IMR-90 (cell line): Measurements from ENCODE around the gene SPAG5. TPM values are rescaled to one million over a fixed set of nuclear protein-coding genes. Genes with fewer than 3 reads are reported as not detected.

Source experiments
- ATAC-seq: fragments of 200-7000 bp; cut with Tn5 transposase; 2 replicates; pipeline ENCODE4 v1.9.1; 2020; ENCODE audit warnings: low read depth, mild to moderate bottlenecking, moderate library complexity
- BruUV-seq: library from RNA; stranded (reverse); fragments of 400-500 nt; replicated peaks from 2 replicates; lab custom pipeline; 2021; lab: Mats Ljungman, UMichigan
- CTCF ChIA-PET: fragments of 300-600 bp; formaldehyde crosslinking; extraction: SDS; loops from one replicate; lab custom pipeline; 2021; ENCODE audit warnings: antibody characterized with exemption; lab: Yijun Ruan, JAX
- POLR2A ChIA-PET: fragments of 300-600 bp; sonication (Branson Sonifier 250); formaldehyde crosslinking; loops from one replicate; lab custom pipeline; 2022; ENCODE audit warnings: antibody characterized with exemption; ENCODE audit not compliant: unreplicated experiment; lab: Charles Lee
- DNase-seq: peaks from one replicate; pipeline ENCODE4 v3.0.0; 2013
- H2AFZ ChIP-seq: replicated peaks from 2 replicates; pipeline ENCODE3; 2013; ENCODE audit warnings: low read length, mild to moderate bottlenecking; ENCODE audit not compliant: poor library complexity
- H2AK5ac ChIP-seq: 2 replicates; pipeline ENCODE4 v1.6.1; 2013; ENCODE audit warnings: low read depth, low read length, inconsistent platforms
- H2AK9ac ChIP-seq: replicated peaks from 2 replicates; pipeline ENCODE3; 2013; ENCODE audit warnings: mild to moderate bottlenecking, low read depth, low read length, moderate library complexity; ENCODE audit not compliant: poor library complexity
- H2BK120ac ChIP-seq: 2 replicates; pipeline ENCODE4 v1.6.1; 2013; ENCODE audit warnings: low read depth, low read length, inconsistent platforms
- H2BK15ac ChIP-seq: 3 replicates; pipeline ENCODE4 v1.6.1; 2013; ENCODE audit warnings: low read depth, low read length, inconsistent platforms
- H2BK20ac ChIP-seq: 2 replicates; pipeline ENCODE4 v1.6.1; 2013; ENCODE audit warnings: low read depth, mild to moderate bottlenecking, inconsistent platforms, low read length, moderate library complexity
- H2BK5ac ChIP-seq: 2 replicates; pipeline ENCODE4 v1.6.1; 2013; ENCODE audit warnings: mild to moderate bottlenecking, low read depth, low read length, inconsistent platforms; ENCODE audit not compliant: poor library complexity, severe bottlenecking
- H3K14ac ChIP-seq: replicated peaks from 2 replicates; pipeline ENCODE4 v1.6.1; 2013; ENCODE audit warnings: low read depth, low read length, inconsistent platforms
- H3K18ac ChIP-seq: 2 replicates; pipeline ENCODE4 v1.6.1; 2013; ENCODE audit warnings: low read depth, low read length, control low read depth
- H3K23ac ChIP-seq: 2 replicates; pipeline ENCODE4 v1.6.1; 2013; ENCODE audit warnings: low read depth, low read length, inconsistent platforms
- H3K27ac ChIP-seq: 2 replicates; pipeline ENCODE4 v1.5.1; 2013; ENCODE audit warnings: mild to moderate bottlenecking, control low read depth, low read length; ENCODE audit not compliant: insufficient read depth
- H3K27me3 ChIP-seq: 2 replicates; pipeline ENCODE4 v1.6.1; 2013; ENCODE audit warnings: low read length; ENCODE audit not compliant: control insufficient read depth, insufficient read depth
- H3K36me3 ChIP-seq: 2 replicates; pipeline ENCODE4 v1.6.1; 2013; ENCODE audit warnings: low read length, mixed read lengths; ENCODE audit not compliant: control insufficient read depth, insufficient read depth
- H3K4ac ChIP-seq: 2 replicates; pipeline ENCODE4 v1.6.1; 2013; ENCODE audit warnings: low read depth, low read length, inconsistent platforms
- H3K4me1 ChIP-seq: 2 replicates; pipeline ENCODE4 v1.6.1; 2013; ENCODE audit warnings: low read length, mixed read lengths; ENCODE audit not compliant: control insufficient read depth, insufficient read depth
- H3K4me2 ChIP-seq: 2 replicates; pipeline ENCODE4 v1.6.1; 2013; ENCODE audit warnings: low read depth, mild to moderate bottlenecking, control low read depth, low read length, moderate library complexity
- H3K4me3 ChIP-seq: 2 replicates; pipeline ENCODE4 v1.5.1; 2013; ENCODE audit warnings: low read depth, mild to moderate bottlenecking, control low read depth, low read length, moderate library complexity; ENCODE audit not compliant: insufficient read depth
- H3K56ac ChIP-seq: 2 replicates; pipeline ENCODE4 v1.6.1; 2013; ENCODE audit warnings: low read length, inconsistent platforms; ENCODE audit not compliant: insufficient read depth; ENCODE audit errors: extremely low read depth
- H3K79me1 ChIP-seq, 2 experiments: 2 replicates each; pipeline ENCODE4 v1.6.1; 2013; ENCODE audit warnings: low read length in 2 of 2, inconsistent platforms in 1 of 2, low read depth in 1 of 2
- H3K9ac ChIP-seq: 2 replicates; pipeline ENCODE4 v1.6.1; 2013; ENCODE audit warnings: low read depth, low read length, control low read depth
- H3K9me1 ChIP-seq: 2 replicates; pipeline ENCODE4 v1.6.1; 2013; ENCODE audit warnings: low read length, inconsistent platforms; ENCODE audit not compliant: insufficient read depth
- H3K9me3 ChIP-seq: 2 replicates; pipeline ENCODE4 v1.6.1; 2013; ENCODE audit warnings: low read length; ENCODE audit not compliant: control insufficient read depth, insufficient read depth
- H4K20me1 ChIP-seq: 2 replicates; pipeline ENCODE4 v1.6.1; 2013; ENCODE audit warnings: low read length, inconsistent platforms; ENCODE audit not compliant: insufficient read depth
- H4K5ac ChIP-seq: 2 replicates; pipeline ENCODE4 v1.6.1; 2013; ENCODE audit warnings: mild to moderate bottlenecking, low read depth, low read length, control low read depth
- H4K8ac ChIP-seq, 2 experiments: 2 replicates each; pipeline ENCODE4 v1.6.1; 2013; ENCODE audit warnings: low read depth in 2 of 2, low read length in 2 of 2, control low read depth in 1 of 2, inconsistent platforms in 1 of 2
- H4K91ac ChIP-seq: 2 replicates; pipeline ENCODE4 v1.6.1; 2013; ENCODE audit warnings: low read depth, low read length, inconsistent platforms; ENCODE audit not compliant: insufficient read depth
- CEBPB ChIP-seq: IDR thresholded peaks from 2 replicates; pipeline ENCODE4 v1.6.1; 2012; ENCODE audit warnings: low read depth, low read length, improper control_type of control experiment
- RAD21 ChIP-seq: IDR thresholded peaks from 2 replicates; pipeline ENCODE4 v1.6.1; 2012; ENCODE audit warnings: low read length, improper control_type of control experiment
- USF2 ChIP-seq: fragments of 150-350 bp; IDR thresholded peaks from 2 replicates; pipeline ENCODE4 v1.6.1; 2017; ENCODE audit warnings: mild to moderate bottlenecking, antibody characterized with exemption, low read length, low read depth
- WGBS, 2 experiments: methylation state at CpG; one replicate each; pipeline versions ENCODE4 v1.1.5 to v1.1.7; 2013; ENCODE audit warnings: missing lambda C conversion rate in 2 of 2; ENCODE audit not compliant: insufficient read length in 1 of 2; ENCODE audit errors: extremely low coverage in 2 of 2; 5-methylcytosine and 5-hydroxymethylcytosine counted together
- dilution Hi-C: fragments of 300-500 bp; cut with HindIII; formaldehyde crosslinking; loops from one replicate; pipeline ENCODE4 v1.14.3; 2018; ENCODE audit warnings: low sequenced_read_pairs; ENCODE audit not compliant: unreplicated experiment
- in situ Hi-C: fragments of 300-500 bp; cut with MboI; formaldehyde crosslinking; loops from 3 replicates; pipeline ENCODE4 v1.14.3; 2019; ENCODE audit warnings: low sequenced_read_pairs, inconsistent platforms, mixed read lengths
- intact Hi-C: fragments of 100-400 bp; cut with micrococcal nuclease; formaldehyde crosslinking; loops from 2 replicates; pipeline ENCODE4 v1.10.0; 2022
- polyA plus RNA-seq, 3 experiments: library from polyadenylated mRNA; depleted of rRNA; stranded (reverse); fragments of >200 nt; gene quantifications; 2 replicates each; pipeline ENCODE4 v1.2.3, GENCODE V29; 2012; ENCODE audit warnings: low replicate concordance in 1 of 3
- total RNA-seq: library from RNA; depleted of rRNA; stranded (reverse); fragments of >200 nt; gene quantifications from 2 replicates; pipeline ENCODE4 v1.2.3, GENCODE V29; 2012

Gene SPAG5
- total and polyA plus RNA-seq, 2 of the 4 experiments (the other 2 are of a cell fraction): 40.3 to 60.8 TPM

GRCh38 chr17:28645576-28645939, 46.7 kb upstream of the SPAG5 start:
- Histone ChIP-seq H4K20me1 (peaks cover 13% of the 10 kb centered on the region; the same call in 1 of the 2 replicates), H3K4me1 (peaks cover 2% of the 10 kb centered on the region; the same call in 1 of the 2 replicates), H2BK15ac (no peak overlapping the region), H3K27me3 (no peaks in the 10 kb centered on the region), H4K91ac (peak overlapping the region; percentile 54), H3K18ac (no peak overlapping the region), H3K4me2 (peak overlapping the region; percentile 82), H3K36me3 (peaks cover 27% of the 10 kb centered on the region), H4K5ac (peak overlapping the region; percentile 85), H2BK120ac (no peak overlapping the region), H2BK5ac (peak overlapping the region; percentile 82), H3K4ac (peak overlapping the region; percentile 78), H3K79me1 (peaks cover 32 to 54% of the 10 kb centered on the region in 2 experiments), H3K56ac (peak overlapping the region; percentile 74; the same call in 1 of the 2 replicates), H4K8ac (peak overlapping the region; percentile 81 to 92), H2AK9ac (peak overlapping the region; percentile 81), H3K27ac (peak overlapping the region; percentile 86), H3K9me1 (no peaks in the 10 kb centered on the region), H2BK20ac (no peak overlapping the region), H2AFZ (peak overlapping the region; percentile 94), H3K23ac (peak overlapping the region; percentile 14), H3K9me3 (no peaks in the 10 kb centered on the region), H3K14ac (peak overlapping the region; percentile 64; the same call in 1 of the 2 replicates), H3K9ac (peak overlapping the region; percentile 83), H2AK5ac (peak overlapping the region; percentile 93), H3K4me3 (peak overlapping the region; percentile 77)
- no CpG with 5 or more reads among the region's 8 CpGs for WGBS, 2 experiments
- POLR2A ChIA-PET: no interaction called here
- dilution Hi-C loops: no loop called here
- no peak for DNase-seq
- TF ChIP-seq RAD21 (no peak), CEBPB (no peak), USF2 (no peak)
- CTCF ChIA-PET: interaction anchor here (0.8 to 1.0 kb wide), 3 partner anchors 11 to 33 kb away, joined by 3 to 5 read pairs (median 3); no protein-coding TSS in a partner anchor
- no TSS peak for BruUV-seq
- in situ Hi-C loops: no loop called here
- intact Hi-C loops: loop anchor here (2.0 kb wide), 1 partner anchor 65 kb away; the partner anchor contains the start of gene PROCA1
- ATAC-seq: no peak
